Frontal cortex (tissue), 4 donors: ENCODE results near the gene ARPC1B. TPM values are rescaled to one million over a fixed set of nuclear protein-coding genes. Genes with fewer than 3 reads are reported as not detected.
"Not testable (repeated sequence)": the region's sequence is repeated elsewhere in the genome, so short reads cannot be mapped to it uniquely, and the experiment has no call there.

Experiments used
- DNase-seq, 2 donors: peaks; one replicate each; pipeline ENCODE4 v3.0.0; 2012; ENCODE audit warnings: low spot score in 2 of 2
- FAIRE-seq: peaks from 2 replicates; lab custom pipeline; 2012; peaks lifted over from hg19 to GRCh38; lab: Jason Lieb, UNC
- total RNA-seq: library from RNA; depleted of rRNA; stranded (reverse); fragments of >200 nt; gene quantifications from one replicate; pipeline ENCODE4 v1.2.3, GENCODE V29; 2014
- donor health status: control.
- donor health status: control.
- donor health status: control.

ARPC1B gene
- total RNA-seq: 15.1 TPM

DNA sequence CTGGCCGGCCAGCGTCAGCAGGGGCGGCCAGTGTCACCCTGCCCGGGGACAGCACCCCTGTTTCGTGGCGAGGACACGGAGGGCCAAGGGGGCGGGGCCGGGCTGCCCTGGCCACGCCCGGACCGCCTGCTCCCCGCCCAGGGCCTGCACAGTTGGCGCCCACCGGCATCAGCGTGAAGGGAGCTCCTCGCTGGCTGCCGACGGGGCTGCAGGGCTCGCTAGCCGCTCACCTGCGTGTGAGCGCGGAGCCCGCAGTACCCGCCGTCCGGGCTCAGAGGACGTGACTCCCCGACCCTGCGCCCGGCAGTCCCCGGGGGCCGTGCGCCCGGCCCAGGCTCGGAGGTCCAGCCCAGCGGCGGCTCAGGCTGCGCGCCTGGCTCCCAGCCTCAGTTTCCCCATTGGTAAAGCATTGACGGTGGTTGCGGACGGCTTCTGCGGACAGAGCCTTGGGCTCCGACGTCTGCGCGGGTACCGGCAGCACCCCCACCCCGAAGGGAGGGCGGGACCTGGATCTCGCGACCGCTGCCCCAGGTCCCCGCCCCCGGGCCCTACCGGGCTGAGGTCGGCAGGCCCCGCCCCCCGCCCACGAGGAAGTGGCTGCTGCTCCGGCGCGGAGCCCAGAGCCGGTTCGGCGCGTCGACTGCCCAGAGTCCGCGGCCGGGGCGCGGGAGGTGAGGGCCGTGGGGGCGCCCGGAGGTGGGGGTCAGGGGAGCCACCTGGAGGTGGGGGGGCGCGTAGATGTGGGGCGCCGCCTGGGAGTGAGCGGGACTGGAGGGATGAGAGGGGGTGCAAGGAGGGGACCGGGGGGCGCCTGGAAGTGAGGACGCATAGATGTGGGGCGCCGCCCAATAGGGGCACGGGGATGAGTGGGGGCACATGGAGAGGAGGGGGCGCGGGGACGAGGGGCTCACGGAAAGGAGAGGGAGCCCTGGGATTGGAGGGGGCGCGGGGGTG is at the start of gene ARPC1B:
TSS of gene ARPC1B (plus strand) at position 620 of the 954 bp plus-strand sequence. CDS start 10,985 bp downstream, outside the sequence.
- DNase-seq (peak; percentile 77 to 85), FAIRE-seq (no peak)

DNA sequence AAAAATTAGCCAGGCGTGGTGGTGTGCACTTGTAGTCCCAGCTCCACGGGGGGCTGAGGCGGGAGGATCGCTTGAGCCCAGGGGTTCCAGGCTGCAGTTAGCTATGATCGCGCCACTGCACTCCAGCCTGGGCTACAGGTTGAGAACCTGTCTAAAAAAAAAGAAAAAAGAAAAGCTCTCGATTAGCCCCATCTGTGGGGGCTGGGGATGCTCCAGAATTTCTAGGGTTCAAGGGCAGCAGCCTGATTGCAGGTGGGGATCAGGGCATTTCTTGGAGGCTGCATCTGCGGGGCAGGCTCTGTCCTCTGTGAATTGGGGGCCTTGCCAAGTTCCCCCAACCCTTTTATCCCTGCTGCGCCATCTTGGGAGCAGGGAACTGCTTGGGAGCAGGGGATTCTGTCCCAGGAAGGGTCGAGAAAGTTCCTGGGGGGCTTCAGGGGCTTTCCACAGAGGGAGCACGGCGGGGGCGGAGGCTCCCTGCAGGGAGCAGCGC is 49.5 kb upstream of the ARPC1B start:
- DNase-seq: no peak

DNA sequence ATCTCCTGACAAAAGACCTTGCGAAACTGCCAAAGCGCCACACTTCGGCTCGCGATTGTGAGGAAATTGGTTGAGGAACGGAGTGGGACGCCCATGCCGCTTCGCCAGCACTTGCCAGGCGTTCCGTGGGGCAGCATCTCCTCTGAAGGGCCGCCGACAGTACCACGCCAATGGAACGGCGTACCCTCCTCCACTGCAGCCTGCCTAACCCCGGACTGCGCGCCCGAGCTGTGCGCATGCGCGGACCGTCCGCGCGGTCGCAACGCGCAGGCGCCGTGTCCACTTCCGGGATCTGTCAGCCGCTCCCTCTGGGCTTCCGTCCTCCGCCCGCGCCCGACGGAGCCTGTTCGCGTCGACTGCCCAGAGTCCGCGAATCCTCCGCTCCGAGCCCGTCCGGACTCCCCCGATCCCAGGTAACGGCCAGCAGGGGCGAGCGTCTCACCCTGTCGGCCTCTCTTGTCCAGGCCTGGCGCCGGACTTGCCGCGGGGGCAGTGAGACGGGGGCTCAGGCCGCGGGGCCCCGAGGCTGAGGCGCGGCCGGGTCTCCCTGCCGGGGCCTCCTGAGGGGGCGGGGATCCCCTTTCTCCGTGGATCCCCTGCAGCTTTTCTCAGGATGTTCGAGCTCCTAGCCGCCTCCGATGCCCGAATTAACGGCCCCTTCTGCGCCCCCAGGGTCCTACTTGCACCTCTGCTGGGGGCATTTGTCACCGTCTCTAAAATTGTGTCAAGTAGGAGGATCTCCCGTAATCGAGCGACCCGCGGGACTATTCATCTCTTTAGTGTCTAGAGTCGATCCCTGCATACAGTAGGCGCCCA is 48.7 kb upstream of the ARPC1B start, which contains the start of gene ARPC1A:
TSS of gene ARPC1A (plus strand) at position 307 of the 816 bp plus-strand sequence. CDS start 7,456 bp downstream, outside the sequence.
- no peak for FAIRE-seq
- peak; percentile 90 to 91 for DNase-seq

More for the DNA sequence above, 49.5 kb upstream of the ARPC1B start:
- FAIRE-seq: no peak

DNA sequence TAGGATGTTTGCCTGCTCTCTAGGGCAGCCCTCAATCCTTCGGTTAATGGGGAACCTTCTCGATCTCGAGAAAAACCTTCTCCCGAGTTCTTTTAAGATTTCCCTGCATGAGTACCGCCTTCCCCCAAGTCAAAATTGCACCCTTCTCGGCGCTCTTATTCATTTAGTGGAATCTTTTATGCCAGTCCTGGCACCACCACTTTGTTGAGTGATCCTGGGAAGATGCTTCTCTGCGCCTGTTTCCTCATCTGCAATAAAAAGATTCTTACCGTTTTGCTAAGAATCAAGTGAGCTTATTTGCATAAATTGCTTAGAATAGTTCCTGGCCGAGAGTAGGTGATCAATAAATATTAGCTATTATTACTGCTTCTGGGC is 48.1 kb upstream of the ARPC1B start:
- no peak for FAIRE-seq
- no peak for DNase-seq

DNA sequence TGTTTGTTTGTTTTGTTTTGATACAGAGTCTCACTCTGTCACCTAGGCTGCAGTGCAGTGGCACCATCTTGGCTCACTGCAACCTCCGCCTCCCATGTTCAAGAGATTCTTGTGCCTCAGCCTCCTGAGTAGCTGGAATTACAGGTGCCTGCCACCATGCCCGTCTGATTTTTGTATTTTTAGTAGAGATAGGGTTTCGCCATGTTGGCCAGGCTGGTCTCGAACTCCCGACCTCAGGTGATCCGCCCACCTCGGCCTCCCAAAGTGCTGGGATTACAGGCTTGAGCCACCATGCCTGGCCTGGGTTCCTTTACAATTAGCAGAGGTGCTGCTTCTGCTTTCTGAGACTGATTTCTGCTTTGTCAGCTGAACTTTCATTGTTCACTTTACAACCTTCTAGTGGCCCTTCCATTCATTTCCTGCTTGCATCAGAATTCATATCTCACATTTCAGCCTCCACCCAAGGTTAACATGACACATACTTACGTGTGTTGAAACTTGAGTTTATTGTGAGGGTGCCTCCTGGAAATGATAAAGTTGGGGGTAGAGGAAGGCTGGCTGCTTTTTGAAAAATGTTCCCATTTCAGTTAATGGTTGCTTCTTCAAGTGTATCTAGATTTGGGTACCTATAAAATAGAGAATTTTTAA is 44.1 kb upstream of the ARPC1B start:
- DNase-seq, FAIRE-seq: not testable (repeated sequence)

DNA sequence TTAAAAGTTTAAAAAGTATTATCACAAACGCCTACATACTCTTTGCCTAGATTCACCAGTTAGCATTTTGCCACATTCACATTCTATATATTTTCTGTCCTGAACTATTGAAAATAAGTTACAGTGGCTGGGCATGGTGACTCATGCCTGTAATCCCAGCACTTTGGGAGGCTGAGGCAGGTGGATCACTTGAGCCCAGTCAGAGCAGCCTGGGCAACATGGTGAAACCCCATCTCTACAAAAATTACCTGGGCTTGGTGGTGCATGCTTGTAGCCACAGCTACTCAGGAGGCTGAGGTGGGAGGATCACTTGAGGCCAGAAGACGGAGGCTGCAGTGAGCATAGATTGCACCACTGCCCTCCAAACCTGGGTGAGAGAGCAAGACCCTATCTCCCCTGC is 43.5 kb upstream of the ARPC1B start:
- FAIRE-seq: no peak
- DNase-seq: no peak

DNA sequence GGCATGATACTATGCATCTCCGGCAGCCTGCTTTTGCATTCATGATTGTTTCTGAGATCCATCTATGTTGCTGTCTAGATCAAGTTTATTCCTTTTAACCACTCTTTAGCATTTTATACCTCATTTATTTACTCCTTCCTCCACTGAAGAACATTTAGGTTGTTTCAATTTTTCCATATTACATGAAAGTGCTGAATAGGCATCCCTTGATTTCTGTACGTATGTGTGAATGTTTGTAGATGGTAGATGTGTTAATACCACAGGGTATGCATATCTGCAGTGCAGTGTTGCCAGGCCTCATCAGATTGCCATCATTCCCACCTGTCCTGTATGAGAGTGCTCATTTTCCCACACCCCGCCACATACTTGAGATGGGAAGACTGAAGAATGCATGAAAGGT is 34.9 kb upstream of the ARPC1B start:
- DNase-seq: no peak
- FAIRE-seq: no peak

DNA sequence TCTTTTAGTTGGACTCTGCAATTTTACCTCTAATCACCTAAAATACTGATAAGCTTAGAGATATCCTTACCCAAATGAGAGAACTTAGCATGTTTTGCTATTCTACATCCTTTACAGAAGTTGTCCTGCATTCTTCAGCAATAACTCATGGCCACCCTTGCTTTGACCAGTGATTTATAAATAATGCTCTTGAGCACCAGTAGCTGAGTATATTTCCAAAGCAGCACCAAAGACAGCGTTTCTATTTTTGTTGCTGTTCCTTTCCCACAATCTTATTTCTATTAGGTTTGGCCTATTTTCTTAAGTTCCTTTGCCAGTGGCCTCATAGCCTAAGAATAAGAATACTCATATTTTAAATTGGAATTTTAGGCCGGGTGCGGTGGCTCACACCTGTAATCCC is 33.9 kb upstream of the ARPC1B start:
- FAIRE-seq: no peak
- no peak for DNase-seq

DNA sequence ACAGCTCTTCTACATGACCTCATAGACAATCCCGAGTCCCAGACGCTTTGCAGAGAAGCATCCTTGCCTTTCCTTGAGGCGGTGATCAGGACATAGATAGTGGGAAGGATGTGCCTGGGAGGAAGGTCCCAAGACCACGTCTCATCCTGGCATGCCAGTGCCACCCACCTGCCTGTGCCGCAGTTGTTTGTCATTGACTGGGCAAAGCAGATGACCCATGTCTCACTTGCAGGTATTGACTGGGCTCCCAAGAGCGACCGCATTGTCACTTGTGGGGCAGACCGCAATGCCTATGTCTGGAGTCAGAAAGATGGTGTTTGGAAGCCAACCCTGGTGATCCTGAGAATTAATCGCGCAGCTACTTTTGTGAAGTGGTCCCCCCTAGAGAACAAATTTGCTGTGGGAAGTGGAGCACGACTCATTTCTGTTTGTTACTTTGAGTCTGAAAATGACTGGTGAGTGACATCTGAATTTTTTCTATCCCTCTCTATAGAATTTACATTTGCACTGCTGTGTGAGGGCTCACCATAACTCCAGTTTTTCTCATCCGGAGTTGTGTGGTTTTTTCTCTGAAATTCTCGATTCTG is 30.4 kb upstream of the ARPC1B start:
- no peak for DNase-seq
- FAIRE-seq: no peak

DNA sequence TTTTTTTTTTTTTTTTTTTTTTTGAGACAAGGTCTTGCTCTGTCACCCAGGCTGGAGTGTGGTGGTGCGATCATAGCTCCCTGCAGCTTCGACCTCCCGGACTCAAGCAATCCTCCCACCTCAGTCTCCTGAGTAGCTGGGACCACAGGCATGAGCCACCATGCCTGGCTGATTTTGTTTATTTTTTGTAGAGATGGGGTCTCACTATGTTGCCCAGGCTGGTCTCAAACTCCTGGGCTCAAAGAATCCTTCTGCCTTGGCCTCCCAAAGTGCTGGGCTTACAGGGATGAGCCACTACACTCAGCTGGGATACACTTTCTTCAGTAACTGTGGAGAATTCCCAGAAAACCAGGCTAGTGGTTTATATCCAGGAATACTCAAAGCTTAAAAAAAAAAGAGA is 23.9 kb upstream of the ARPC1B start:
- not testable (repeated sequence) for DNase-seq, FAIRE-seq

DNA sequence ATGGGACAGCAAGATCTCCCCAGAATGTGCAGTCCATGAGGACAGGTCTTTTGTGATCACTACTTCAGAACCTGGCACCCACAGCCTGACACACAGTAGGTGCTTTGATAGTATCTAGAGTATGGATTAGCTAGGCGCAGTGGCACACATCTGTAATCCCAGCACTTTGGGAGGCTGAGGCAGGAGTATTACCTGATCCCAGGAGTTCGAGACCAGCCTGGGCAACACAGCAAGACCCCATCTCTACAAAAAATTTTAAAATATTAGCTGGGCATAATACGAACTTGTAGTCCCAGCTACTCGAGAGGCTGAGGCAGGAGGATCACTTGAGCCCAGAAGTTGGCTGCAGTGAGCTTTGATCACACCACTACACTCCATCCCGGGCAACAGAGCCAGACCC is 22.3 kb upstream of the ARPC1B start:
- FAIRE-seq (no peak), DNase-seq (no peak)

DNA sequence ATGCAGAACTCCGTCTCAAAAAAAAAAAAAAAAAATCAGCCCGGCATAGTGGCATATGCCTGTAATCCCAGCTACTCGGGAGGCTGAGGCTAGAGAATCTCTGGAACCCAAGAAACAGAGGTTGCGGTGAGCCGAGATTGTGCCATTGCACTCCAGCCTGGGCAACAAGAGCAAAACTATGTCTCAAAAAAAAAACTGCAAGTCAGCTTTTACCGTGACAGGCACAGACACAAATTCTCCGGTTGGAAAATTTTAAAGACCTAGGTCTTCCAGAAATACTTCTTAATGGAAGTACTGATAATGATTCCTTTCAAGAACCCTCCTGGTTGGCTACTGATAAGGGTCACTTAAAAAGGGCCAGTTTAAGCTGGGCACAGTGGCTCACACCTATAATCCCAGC is 19.4 kb upstream of the ARPC1B start:
- no peak for FAIRE-seq
- DNase-seq: no peak

DNA sequence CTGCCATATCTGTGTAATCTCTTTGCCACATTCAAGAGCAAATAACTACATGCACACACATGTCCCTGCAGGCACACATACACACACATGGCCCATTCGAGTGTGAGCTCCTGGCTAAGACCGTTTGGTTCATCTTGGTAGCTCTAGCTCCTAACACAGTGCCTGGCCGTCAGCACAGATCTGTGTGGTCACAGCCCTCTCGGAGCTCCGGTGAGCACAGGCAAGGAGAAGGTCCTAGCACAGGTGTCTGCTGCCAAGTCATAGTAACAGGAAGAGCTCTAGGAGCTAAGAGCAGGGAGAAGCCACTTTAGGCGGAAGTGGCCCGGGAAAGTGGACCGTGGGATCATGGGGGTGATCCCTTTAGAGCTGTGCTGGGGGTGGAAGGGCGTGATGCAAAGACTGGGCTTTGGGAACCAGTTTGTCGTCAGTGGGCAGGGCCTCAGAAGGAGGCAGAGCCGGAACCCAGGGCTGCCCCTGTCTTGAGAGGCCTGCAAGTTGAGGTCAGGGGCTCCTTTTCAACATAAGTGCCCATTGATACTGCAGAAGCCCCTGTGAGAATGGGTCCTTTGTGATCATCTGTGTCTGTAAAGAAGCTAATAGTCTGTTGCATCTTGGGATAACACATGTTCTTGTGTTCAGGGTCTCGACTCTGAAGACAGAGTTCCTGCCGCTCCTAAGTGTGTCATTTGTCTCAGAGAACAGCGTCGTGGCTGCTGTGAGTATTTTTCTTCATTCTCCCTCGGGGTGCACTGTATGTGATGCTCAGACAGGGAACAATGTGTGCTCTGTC is 16.6 kb upstream of the ARPC1B start:
- DNase-seq: no peak
- no peak for FAIRE-seq

DNA sequence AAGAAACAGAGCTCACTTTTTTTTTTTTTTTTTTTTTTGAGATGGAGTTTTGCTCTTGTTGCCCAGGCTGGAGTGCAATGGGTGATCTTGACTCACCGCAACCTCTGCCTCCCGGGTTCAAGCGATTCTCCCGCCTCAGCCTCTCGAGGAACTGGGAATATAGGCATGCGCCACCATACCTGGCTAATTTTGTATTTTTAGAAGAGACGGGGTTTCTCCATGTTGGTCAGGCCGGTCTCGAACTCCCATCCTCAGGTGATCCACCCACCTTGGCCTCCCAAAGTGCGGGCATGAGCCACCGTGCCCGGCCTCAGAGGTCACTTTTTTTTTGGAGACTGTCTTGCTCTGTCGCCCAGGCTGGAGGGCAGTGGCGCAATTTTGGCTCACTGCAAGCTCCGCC is 16.0 kb upstream of the ARPC1B start:
- DNase-seq, FAIRE-seq: not testable (repeated sequence)

DNA sequence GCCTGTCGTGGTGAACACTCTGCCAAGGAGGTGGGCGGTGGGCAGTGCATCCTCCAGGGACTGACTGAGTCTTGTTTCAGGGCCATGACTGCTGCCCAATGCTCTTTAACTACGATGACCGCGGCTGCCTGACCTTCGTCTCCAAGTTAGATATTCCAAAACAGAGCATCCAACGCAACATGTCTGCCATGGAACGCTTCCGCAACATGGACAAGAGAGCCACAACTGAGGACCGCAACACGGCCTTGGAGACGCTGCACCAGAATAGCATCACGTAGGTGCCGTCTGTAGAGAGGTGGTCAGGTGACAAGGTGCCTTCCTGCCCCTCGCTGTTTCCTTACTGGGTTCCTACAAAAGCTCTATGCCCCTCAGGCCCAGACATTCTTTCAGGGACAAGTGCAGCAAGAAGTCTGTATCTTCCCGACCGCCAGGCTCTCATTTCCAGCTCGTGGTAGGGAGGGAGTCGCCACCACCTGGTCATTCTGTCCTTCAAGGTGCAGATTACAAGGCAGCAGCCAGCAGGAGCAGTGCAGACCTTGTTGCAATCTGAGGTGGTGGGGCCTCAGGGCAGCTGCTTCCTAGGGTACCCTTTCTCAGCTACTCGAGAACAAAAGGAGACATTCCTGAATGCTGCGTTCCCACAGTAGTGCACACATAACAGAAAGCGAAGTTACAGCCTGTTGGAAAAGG is 14.9 kb upstream of the ARPC1B start:
- FAIRE-seq: no peak
- no peak for DNase-seq

DNA sequence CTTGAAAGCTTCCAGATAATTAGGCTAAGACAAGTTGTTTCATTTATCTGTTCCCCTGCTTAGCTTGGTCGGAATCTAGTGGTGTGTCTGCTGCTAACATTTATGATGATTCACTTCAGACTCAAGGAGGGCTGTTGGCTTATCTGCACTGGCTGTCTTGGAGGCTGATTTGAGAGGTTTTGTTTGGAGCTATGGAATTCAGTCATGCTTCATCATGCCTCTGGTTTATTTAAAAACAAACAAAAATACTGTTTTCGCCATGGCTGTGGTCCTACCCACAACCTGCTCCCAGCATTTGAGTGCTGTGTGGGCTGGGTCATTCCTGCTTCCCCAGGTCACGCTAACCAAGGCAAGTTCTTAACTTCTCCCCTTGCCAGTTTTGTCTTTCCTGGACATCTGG is 11.7 kb upstream of the ARPC1B start:
- no peak for FAIRE-seq
- DNase-seq: no peak

DNA sequence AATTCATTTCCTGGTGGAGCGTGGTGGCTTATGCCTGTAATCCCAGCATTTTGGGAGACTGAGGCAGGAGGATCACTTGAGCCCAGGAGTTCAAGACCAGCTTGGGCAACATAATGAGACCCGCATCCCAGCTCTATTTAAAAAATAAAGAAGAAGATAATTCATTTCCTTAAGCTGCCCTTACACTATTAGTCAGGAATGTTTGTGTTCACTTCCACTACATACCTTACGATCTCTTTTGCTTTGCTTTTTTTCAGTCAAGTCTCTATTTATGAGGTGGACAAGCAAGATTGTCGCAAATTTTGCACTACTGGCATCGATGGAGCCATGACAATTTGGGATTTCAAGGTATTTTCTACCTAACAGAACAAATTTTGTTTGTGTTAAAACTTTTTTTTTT is 11.2 kb upstream of the ARPC1B start:
- DNase-seq (no peak), FAIRE-seq (no peak)
